ENCODE results near the gene MCU.
"Not testable (repeated sequence)": the region's sequence is repeated elsewhere in the genome, so short reads cannot be mapped to it uniquely, and the experiment has no call there.

The MCU gene, protein sequence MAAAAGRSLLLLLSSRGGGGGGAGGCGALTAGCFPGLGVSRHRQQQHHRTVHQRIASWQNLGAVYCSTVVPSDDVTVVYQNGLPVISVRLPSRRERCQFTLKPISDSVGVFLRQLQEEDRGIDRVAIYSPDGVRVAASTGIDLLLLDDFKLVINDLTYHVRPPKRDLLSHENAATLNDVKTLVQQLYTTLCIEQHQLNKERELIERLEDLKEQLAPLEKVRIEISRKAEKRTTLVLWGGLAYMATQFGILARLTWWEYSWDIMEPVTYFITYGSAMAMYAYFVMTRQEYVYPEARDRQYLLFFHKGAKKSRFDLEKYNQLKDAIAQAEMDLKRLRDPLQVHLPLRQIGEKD

DNA sequence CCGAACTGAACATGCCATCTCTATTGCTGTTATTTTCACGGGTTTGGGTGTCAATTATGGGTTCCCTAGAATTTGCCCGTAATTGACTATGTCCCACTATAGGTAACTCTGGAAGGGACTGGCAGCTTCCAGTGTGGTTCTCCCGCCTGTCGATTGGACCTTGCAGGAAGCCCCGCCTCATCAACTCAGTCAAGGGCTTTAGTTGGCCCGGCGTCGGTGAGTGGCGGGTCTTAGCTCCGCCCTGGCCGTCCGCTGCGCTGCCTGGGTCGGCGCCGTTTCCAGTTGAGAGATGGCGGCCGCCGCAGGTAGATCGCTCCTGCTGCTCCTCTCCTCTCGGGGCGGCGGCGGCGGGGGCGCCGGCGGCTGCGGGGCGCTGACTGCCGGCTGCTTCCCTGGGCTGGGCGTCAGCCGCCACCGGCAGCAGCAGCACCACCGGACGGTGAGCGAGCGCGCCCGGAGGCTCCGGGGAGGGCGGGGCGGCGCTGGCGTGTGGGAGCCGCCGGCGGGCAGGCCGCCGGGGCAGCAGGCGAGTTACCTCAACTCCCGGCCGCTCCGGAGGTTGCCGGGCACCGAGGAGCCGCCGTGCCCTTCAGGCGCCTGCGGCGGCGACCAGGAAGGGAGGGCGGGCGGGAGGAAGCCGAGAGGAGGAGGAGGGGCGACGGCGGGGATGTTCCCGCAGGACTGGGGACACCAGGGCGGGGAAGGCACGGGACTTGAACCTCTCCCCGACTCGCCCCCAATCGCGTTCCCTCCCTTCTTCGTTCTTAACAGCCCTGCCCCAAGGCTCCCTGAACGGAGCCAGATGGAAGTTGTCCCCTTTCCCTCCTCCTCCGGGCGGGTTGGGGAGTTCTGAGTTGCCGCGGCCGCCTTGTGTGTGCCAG, at the start of gene MCU:
TSS of gene MCU (plus strand) at position 281 of the 881 bp plus-strand sequence. CDS start at position 290, 9 bp downstream.
- DNase-seq = peak; percentile 87

DNA sequence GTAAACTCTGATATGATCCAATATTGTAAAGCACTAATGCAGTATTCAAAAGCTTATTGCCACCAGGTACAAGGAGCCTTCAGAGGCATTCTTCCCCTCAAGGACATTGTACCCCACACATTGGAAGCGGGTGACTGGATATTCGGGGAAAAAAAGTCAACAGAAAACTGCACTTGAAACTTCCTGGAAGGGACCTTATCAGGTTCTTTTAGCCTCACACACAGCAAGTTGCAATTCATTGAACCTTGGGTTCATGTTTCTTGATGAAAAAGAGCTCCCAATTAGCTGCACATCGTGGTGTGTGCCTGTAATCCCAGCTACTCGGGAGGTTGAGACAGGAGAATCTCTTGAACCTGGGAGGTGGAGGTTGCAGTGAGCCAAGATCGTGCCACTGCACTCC, 49.6 kb upstream of the MCU start:
- no peak for DNase-seq

DNA sequence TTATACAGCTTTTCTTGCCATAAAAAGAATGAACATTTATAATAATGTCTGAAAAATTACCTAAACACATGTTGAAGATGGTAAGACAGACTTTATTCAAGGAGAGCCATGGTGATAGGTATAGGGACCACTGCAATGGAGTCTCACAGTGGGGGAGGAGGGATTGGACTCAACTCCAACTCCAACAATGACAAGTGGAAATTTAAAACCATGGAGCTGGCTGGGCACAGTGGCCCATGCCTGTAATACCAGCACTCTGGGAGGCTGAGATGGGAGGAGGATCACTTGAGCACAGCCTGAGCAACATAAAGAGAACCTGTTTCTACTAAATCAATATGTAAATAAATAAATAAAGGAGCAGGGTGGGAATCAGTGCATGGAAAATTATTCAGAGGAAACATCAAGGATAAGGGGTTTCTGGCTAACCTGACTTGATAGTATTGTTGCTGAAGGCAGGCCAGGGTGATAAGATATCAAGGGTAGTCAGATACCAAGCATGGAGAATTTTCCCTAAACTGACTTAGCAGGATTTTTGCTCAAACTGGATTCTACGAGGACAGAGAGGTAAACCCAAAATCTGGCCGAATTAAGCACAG, 46.6 kb upstream of the MCU start:
- no peak for DNase-seq

DNA sequence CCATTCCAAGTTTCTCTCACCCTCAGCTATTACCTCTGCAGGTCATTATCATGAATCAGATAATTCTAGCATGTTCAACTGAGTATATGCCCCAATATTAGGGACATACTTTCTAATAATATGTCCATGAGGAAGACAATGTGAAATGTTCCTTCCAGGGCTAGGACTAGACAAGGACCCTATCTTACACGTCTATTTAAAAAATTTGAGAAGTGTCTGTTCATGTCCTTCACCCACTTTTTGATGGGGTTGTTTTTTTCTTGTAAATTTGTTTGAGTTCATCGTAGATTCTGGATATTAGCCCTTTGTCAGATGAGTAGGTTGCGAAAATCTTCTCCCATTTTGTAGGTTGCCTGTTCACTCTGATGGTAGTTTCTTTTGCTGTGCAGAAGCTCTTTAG, 45.0 kb upstream of the MCU start:
- DNase-seq = not testable (repeated sequence)

DNA sequence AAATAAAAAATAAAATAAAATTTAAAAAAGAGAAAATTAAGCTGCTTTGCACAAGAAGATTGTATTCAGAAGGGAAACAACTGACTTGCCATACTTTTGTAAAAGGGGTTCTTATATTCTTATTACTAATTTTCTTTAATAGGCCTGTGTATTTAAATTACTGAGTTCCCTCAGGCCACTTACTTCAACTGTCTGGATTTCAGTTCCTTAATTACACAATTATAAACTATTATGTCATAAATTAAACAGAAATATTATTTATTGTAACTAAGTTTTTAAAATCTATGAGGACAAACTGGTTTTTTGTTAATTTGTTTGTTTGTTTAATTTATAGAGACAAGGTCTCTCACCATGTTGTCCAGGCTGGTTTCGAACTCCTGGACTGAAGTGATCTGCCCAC, 43.6 kb upstream of the MCU start:
- DNase-seq = no peak

DNA sequence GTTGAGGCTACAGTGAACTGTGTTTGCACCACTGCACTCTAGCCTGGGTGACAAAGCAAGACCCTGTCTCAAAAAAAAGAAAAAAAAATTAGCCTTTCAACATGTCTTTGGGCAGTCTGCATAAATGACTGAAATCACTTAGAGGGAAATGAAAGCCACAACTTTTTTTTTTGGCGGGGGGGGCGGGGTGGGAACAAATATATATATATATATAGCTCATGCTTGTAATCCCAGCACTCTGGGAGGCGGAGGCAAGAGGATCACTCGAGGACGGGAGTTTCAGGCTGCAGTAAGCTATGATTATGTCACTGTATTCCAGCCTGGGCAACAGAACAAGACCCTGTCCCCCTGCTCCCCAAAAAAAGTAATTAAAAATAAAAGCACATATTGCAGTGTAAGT, 42.7 kb upstream of the MCU start:
- no peak for DNase-seq

DNA sequence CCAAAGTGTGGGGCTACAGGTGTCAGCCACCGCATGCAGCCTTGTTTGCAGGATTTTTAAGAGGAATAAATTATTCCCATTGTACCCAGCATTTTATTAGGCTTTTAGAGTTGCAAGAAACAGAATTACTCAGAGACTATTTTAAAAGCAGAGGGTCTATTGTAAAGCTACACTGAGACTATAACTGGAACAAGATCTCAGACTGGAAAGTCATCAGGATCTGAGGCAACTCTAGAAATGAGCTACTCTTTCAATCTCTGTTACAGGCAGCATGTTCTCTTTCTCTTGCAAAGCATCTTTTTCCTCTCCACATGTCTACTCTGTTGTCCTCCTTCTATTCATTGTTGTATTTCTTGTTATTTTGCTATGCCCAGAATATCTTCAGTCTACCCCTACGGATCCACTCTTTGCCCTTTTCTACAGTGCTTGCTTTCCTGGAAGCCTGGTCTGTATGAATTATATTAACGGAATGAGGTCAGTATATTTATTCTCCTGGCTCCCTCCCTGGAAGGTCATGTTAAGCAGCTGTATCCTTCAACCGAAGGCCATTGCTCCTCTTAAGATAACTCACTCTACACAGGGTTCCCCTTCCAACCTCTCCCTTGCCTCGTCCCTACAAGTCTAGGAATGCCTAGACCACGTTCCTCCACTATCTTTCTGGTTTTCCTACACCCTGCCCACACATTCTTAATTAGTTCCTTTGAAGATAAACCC, 38.4 kb upstream of the MCU start:
- no peak for DNase-seq

DNA sequence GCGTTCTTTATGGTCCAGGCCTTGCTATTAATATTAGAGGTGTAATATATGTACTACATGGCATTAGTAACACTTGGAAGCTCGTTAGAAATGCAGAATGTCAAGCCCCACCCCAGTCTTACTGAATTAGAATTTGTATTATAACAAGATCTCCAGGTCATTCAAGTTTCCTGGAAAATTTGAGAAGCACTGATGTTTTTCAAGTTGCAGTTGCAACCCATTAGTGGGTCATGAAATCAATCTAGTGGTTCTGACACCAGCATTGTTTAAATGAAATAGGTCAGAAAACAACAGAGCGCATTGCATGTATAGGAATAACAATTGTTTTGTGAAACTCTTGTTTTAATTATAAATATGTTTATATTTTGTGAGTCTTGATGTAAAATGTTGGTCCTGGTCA, 37.2 kb upstream of the MCU start:
- no peak for DNase-seq

DNA sequence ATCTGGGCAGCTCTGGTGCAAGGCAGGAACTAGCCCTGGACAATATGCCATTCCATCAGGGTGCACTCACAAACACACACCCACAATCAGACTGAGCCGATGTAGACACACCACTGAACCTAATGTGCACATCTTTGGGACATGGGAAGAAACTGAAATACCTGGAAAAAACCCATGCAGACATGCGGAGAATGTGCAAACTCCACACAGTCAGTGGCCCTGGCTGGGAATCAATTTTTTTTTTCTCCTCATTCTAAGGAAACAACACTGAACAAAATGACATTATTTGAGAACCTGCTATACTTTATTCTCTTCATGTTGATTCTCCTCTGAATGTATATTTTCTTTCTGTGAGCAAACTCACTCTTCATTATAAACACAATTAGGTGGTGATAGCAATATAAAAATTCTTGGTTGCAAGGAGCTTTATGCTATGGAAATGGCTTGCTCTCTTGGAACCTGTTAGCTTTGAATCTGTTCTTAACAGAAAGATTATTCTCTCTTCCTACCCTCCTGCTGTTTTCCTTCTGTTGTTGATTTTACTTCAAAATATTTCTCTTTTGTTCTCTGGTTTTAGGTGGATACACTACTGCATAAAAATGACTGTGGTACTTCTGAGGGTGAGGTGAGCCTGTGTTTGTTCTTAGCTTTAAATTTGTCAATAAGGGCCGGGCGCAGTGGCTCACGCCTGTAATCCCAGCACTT, 33.1 kb upstream of the MCU start:
- DNase-seq = no peak

DNA sequence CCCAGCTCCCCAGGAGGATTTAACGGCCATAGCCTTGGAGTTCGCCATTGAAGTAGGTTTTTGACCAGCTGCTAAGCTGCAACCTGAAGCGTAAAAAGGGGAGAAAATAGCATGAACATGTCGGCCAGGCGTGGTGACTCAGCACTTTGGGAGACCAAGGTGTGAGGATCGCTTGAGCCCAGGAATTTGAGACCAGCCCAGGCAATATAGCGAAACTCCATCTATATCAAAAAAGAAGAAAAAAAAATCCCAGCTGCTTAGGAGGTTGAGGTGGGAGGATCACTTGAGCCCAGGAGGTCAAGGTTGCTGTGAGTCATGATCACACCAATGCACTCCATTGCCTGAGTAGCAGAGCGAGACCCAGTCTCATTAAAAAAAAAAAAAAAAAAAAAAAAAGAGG, 32.2 kb upstream of the MCU start:
- no peak for DNase-seq

DNA sequence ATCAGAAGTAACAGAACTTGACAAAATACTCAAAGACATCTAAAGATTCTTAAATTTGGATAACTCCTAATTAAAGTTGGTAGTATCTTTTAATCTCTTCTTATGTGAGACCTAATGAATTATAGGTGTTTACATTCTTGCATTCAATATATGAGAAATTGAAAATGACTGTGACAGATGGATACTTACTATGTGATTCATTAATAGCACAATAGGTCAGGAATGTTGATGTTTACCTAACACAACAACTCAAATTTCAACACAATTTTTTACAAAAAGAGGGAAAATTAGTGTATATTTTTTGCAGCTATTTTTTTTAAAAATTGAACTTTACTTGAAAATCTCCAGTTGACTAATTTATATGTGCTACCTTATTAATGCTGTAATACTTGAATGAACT, 31.7 kb upstream of the MCU start:
- DNase-seq = no peak

DNA sequence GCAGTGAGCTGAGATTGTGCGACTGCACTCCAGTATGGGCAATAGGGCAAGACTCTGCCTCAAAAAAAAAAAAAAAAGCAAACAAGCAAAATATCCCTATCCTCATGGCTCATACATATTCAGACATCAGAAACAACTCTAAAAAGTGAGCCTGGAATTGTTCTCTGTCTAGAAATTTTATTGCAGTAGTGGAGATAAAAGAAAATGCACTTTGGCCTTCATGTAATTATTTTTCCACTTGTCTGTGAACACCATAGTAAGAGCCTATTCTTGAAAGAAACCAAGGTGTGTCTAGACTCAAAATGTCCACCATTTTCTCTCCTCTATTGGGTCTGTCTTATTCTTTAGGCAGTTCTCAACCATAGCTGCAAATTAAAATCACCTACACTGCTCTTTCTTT, 30.5 kb upstream of the MCU start:
- no peak for DNase-seq

DNA sequence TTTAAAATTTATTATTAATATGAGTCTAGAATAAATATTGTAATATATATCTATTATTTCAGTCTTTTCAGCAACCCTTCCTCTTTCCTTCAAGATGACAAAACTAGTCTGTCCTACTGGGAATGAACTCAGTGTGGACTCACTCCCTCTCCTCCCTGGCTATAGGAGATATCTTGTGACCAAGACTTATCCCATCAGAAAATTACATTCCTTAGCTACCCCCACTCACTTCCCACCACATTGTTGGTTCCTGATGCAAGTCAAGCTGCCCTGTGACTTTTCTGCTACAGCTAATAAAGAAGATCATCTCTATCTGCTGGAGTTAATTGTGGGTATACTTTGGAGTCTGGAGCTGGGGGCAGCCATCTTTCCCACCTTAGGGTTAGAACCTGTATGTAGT, 28.0 kb upstream of the MCU start:
- DNase-seq = no peak

DNA sequence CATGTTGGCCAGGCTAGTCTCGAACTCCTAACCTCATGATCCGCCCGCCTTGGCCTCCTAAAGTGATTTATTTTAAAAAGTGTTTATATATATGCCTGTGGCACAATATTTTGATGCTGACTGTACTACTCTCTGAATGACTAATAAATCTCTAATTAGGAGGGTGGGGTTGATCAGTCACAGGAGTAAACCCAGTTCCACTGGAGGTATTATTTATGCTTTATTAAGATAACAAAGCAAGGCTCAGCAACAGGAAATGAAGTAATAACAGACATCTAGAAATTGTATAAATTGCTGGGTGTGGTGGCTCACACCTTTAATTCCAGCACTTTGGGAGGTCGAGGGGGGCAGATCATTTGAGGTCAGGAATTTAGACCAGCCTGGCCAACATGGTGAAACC, 26.0 kb upstream of the MCU start:
- DNase-seq = no peak

DNA sequence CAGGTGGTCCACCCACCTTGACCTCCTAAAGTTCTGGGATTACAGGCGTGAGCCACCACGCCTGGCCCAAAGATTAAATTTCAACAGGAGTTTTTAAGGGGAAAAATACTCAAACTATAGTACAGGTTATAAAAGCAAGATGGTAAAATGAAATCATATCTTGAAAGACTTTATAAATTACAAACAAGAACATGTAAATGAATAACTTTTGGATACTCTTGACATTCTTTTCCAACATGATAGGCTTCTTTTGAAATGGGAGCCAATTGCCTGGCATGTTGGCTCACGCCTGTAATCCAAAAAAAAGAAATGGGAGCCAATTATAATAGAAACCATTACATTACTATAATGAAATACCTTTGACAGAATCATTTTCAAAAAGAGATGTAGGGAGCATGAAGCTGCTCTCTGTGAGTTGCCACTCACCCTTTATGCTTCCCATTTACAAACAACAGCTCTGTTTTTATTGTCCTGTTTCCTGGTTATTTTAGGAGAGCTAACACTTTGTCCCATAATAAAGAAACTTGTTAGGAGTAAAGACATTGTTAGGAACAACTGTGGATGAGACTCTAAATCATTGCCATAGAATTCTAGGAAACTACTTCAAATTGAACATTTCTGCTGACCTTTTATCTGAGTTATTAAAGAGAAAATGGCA, 24.6 kb upstream of the MCU start:
- DNase-seq = no peak

DNA sequence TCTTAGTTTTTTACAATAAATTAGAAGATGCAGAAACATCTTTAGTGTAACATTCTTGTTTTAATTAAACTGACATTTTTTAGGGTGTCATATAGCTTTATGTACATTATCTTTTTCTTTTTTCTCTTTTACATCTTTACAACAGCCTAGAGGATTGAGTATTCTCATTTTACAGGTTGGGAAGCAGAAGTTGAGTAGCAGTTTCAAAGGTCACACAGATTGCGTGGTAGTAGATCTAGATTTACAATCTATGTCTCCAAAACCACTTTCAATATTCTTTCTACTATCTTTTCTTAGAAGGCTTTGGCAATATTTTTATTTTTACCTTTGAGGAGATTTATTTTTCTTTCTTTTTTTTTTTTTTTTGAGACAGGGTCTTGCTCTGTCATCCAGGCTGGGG, 18.7 kb upstream of the MCU start:
- DNase-seq = no peak

DNA sequence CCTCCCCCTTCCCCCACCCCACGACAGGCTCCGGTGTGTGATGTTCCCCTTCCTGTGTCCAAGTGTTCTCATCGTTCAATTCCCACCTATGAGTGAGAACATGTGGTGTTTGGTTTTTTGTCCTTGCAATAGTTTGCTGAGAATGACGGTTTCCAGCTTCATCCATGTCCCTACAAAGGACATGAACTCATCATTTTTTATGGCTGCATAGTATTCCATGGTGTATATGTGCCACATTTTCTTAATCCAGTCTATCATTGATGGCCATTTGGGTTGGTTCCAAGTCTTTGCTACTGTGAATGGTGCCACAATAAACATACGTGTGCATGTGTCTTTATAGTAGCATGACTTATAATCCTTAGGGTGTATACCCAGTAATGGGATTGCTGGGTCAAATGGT, 17.8 kb upstream of the MCU start:
- not testable (repeated sequence) for DNase-seq

DNA sequence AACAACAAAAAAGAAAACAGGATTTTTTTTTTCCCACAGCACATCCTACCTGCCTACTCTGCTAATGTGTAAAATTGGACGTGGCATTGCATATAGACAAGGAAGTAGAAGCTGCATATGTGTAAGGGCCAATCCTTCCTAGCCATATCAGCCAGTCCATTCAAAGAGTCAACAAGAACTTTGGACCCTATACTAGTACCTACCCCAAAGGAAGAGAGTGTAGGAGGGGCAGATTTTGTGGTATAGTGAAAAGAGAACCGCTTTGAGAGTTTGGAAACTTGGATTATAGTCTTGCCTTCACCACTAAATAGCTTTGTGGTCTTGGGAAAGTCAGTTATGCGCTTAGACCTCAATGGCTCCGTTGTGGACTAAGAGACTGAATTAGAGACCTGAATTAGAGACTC, 12.1 kb upstream of the MCU start:
- no peak for DNase-seq

DNA sequence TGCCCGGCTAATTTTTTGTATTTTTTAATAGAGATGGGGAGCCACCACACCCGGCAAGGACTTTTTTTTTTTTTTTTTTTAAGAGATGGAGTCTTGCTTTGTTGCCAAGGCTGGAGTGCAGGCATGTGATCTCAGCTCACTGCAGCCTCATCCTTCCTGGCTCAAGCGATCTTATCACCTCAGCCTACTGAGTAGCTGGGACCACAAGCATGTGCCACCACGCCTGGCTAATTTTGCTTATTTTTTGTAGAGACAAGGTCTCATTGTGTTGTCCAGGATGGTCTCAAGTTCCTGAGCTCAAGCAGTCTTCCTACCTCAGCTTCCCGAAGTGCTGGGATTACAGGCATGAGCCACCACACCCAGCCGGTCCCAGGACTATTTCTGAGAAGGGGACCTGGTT, 9.3 kb upstream of the MCU start:
- no peak for DNase-seq

DNA sequence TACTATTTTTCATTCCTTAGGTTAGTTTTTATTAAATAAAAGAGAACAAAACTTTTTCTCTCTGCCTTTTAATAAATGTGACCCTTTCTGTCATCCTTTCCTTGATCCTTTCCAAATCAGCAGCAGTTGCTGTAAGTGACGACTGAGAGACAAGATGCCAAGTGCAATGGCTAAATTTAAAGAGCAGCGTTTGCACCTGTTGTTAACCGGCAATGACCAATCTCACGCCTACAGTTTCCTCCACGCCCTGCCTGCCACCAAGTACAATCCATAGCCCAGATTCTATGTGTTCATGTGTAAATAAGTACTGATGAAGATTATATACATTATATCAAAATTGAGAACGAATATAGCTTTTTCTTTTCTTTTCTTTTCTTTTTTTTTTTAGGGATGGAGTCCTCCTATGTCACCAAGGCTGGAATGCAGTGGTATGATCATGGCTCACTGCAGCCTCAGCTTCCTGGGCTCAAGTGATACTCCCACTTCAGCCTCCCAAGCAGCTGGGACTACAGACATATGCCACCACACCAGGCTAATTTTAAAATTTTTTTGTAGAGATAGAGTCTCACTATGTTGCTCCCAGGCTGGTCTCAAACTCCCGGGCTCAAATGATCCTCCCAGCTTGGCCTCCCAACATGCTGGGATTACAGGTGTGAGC, 6.5 kb upstream of the MCU start:
- no peak for DNase-seq

DNA sequence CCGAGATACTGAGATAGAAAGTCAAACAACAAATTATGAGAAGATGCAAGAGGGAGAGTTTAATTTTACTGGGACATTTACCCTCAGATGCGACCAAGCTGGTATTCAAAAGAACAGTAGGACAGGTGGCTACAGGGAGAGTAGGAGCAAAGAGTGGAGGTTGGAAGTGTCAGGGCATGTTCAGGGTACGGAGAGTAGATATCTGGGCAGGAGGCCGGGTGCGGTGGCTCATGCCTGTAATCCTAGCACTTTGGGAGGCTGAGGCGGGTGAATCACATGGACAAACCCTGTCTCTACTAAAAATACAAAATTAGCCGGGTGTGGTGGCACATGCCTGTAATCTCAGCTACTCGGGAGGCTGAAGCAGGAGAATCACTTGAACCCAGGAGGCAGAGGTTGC, 5.5 kb upstream of the MCU start:
- not testable (repeated sequence) for DNase-seq

DNA sequence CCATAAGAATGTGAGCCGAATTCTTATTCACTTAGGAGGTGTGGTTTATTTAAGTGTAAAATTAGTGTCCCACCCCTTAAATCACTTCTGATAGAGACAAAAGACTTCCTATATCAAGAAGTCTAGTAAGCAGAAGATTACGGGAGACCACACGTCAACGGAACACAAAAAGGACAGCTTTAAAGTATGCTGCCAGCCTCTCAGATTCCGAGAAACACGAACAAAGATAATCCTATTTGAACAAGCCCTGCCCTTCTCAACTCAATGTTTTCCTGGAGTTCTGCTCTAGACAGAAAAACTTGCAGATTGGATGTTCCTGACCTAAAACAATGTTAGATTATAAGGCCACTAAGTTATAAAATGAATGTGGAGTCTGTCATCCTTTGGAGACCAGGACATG, 4.9 kb upstream of the MCU start:
- no peak for DNase-seq

All from NCI-H1092 treated with DMSO at 0.1 percent for 48 hours (cell line).